Stimulated activated CD8-positive, alpha-beta memory T cell treated with anti-CD3 and anti-CD28 coated beads, Interleukin-2, amount 100 ng/mL, for 1 hour (primary cell): ENCODE results near the gene PTGFR.

Experiments used
- DNase-seq, 2 donors: peaks; one replicate each; pipeline ENCODE4 v3.0.0-alpha.2; 2020; ENCODE audit warnings: low read depth in 2 of 2

PTGFR gene

DNA sequence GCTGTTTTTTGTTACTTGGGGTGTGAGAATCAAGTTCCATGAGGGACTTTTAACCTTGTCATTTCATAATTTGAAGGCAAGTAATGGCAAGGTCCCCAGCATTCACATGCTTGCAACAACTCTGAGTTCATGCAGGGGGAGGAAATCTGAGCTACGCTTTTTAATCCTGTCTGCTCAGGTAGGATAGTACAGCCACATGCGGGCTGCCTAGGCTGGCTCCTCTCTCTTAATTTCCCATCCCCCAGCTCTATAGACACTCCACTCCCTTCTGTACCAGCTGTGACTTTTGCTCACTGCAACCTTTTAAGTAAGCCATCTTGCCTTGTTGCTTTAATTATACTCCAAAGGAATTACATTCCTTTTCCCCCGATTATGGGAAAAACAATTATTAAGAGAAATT is 30.1 kb downstream of the PTGFR start:
- DNase-seq = no peak

DNA sequence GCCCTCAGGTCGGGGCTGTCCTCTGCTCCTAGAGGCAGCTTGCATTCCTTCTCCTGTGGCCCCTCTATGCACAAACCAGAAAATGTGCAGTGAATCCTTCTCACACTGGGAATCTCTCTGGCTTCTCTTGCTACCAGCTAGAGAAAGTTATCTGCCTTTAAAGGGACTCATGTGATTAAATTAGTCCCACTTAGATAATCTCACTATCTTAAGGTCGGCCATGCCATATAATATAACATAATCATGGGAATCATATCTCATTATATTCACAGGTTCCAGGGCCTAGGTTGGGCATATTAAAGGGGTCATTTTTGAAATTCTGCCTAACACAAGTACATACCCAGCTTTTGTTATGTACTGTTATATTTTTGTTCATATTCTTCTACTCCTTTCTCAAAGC is 31.4 kb downstream of the PTGFR start:
- DNase-seq = no peak

DNA sequence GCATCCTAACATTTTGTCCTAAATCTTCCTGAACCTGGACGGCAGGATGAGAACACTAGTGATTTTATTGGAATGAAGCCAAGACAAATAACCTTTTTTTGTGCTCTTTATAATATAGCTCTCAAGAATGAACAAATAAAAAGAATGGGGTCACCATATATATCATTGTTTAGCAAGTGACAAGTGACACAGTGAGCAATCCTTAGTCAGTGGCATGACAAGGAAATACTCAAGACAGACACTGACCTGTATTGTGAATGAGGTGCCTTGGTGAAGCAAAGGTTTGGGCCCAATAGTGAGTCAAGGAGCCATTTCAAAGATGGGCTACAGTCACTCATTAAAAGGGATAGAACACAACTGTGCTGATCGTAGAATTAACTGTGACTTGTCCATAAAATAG is 35.7 kb downstream of the PTGFR start:
- DNase-seq = no peak

- no peak for DNase-seq
Measured at GRCh38 chr1:78527706-78528105, 36.9 kb downstream of the PTGFR start.

- no peak for DNase-seq
Measured at GRCh38 chr1:78533527-78533926, 42.8 kb downstream of the PTGFR start.

- no peak for DNase-seq
Measured at GRCh38 chr1:78535286-78535685, 44.5 kb downstream of the PTGFR start.

- no peak for DNase-seq
Measured at GRCh38 chr1:78536427-78536826, 45.7 kb downstream of the PTGFR start.

- no peak for DNase-seq
Measured at GRCh38 chr1:78540048-78540447, 49.3 kb downstream of the PTGFR start.

DNA sequence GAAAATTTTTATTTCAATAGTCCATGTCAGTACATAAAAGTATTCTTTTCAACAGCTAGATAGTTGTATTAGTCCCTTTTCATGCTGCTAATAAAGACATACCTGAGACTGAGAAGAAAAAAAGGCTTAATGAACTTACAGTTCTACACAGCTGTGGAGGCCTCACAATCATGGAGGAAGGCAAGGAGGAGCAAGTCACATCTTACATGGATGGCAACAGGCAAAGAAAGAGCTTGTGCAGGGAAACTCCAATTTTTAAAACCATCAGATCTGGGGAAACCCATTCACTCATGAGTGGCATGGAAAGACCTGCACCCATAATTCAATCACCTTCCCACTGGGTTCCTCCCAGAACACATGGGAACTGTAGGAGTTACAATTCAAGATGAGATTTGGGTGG is 50.7 kb downstream of the PTGFR start:
- no peak for DNase-seq

DNA sequence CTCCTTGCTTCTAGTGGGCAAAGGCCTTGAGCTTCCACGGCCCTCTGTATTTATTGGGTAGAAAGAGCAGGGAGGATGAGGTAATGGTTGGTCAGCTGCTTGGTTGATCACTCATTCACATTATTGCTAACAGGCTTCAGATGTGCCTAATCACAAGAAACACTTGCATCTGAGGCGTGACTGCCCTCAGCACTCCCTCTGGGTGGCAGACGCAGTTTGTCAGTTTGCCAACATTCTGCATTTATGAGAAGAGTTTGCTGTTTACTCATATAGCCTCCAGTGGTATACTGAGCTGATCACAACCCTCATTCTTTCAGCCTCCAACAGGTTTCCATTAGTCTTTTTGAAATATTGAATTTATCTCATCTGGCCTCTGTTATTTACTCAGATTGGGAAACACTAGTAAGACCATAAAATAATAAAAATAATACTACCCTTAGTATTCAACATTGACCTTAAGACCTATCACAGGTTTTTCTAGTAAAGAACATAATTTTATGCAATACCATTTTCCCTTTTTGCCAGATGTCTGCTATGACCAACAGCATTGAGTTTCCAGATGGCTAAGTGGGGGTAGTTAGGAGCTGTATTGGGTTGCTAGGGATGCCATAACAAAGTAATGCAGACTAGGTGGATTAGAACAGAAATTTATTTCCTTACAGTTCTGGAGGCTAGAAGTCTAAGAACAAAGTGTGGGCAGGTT is 53.3 kb downstream of the PTGFR start:
- no peak for DNase-seq

GRCh38 chr1:78547081-78547480 is 56.3 kb downstream of the PTGFR start:
- no peak for DNase-seq

- DNase-seq = no peak
Measured at GRCh38 chr1:78549331-78549730, 58.6 kb downstream of the PTGFR start.

DNA sequence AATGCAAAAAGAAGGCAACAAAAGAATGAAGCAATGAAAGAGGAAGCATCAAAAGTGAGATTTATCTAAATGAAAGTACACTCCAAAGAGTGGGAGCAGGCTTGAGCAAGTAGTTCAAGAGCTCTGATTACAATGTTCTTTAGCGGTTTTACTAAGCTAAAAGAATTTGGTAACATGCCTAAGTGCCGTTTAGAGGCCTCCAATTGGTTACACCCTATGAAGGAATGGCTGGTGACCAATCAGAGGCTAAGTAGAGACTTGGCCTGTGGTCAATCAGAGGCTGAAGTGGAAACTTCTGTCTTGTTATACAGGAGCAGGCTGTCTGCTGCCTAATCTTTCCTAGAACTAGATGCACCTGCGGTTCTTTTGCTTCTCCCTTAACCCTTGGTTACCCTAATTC is 59.1 kb downstream of the PTGFR start:
- no peak for DNase-seq

DNA sequence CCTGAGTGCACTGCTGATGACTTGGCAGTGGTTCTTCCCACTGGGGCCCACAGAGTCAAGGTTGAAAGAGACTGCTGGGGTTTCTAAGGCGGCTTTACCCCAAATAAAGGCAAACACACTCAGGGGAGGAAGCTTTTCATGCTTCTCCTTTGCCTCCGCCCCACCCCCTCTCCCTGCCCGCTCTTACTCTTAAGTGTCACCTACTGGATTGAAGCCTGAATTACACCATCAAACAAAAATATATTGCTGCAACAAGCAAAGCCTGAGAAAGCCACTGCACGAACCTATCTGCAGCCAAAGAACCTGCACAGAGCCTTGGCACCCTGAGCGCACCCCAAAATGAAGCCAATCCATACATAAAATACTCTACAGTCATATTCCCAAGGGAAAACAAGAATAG is 63.1 kb downstream of the PTGFR start:
- DNase-seq = no peak

DNA sequence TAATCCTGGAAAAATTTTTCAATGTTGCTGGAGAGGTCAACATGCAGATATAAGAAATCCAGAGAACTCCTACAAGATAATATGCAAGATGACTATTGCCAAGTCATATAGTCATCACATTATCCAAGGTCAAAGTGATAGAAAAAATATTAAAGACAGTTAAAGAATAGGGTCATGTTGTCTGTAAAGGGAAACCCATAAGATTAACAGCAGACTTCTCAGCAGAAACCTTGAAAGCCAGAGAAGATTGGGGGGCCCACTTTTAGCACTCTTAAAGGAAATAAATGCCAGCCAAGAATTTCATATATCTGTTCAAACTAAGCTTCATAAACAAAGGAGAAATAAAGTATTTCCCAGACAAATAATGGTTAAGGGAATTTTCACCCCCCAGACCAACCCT is 64.1 kb downstream of the PTGFR start:
- no peak for DNase-seq

DNA sequence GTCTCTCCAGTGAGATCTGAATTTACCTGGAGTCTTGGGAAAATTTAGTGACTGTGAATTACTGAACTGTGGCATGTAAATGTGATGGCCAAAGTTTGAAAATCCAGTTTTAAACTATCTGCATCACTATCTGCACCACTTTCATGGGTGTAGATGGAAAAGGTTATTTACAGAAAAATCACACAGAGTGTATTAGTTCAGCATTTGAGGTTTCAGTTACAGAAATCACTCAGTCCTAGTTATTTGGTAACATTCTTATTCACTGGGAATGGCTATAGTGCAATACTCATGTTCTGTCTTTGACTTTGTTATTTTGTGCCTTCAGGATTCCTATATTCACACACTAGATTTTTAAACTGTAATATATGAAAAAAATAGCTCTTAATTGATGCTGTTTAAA is 68.9 kb downstream of the PTGFR start:
- no peak for DNase-seq

DNA sequence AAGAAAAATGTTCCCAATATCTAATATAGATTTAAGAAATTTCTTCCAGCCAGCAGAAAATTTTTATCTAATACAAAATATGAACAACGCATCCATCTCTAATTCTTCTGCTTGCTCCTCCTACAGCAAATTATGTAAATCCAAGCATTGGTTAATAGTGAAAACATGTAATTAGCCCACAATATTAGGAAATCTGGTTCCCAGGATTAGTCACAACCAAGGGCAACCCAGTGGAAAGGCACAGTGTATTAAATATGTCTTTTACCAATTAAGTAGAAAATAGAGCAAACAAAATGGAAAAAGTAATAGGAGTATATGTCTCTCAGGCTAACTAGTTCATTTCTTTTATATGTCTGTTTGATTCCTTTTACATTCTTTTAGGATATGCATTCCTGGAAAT is 70.0 kb downstream of the PTGFR start:
- no peak for DNase-seq

- no peak for DNase-seq
Measured at GRCh38 chr1:78561856-78562255, 71.1 kb downstream of the PTGFR start.

GRCh38 chr1:78565393-78565792 is 74.6 kb downstream of the PTGFR start:
- no peak for DNase-seq

DNA sequence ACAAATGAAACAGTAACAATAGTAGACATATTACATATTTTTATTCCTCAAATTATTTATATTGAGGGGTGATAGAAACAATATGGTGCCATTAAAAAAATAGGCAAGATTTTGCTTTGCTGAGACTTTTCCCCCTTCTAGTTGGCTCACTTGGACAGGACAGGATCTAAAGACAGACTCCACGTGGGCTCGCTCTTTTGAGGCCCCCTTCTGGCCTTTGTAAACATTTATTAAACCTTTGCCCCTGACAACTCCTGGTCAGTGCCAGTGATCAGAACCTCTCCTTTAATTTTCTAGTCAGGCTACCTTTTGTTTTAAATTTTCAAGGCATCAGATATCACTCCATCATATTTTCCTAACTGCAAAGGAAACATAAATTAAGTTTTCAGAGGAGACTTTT is 79.8 kb downstream of the PTGFR start:
- DNase-seq = no peak

DNA sequence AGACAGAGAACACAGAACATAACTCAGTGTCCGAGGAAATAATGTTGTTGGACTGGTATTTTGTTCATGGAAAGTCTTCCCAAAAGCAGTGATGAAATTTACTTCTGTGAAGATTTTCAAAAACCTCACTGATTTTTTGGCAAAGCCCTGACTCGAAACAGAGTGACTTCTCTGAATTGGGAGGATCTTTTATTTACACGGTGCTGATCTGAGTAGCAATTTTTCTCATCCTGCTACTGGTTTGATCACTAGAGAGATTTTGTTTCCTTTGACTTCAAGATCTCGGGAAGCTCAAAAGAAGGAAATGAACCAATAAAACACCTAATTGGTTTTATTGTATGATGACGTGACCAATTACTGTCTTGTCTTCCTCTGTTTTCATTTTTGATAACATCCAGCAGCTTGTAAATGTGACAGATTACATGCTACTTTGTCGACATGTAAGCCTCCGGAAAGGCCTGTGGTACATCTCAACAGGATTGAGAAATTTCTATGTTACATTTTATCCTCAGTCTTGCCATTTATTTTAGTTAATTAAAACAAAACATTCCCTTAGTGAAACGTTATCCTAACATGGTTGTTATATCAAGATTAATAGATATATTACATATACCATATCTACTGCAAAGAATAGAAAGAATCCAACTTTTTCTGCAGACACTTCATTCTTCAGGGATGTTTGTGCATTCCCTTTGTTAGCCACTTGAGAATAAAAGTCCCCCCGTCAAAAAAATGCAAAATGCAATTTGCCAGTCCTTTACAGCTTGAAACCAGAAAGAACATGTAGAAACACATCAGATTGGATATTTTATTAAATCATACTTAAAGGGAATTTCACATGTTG is 86.7 kb downstream of the PTGFR start:
- no peak for DNase-seq

GRCh38 chr1:78586572-78586971 is 95.8 kb downstream of the PTGFR start:
- no peak for DNase-seq

DNA sequence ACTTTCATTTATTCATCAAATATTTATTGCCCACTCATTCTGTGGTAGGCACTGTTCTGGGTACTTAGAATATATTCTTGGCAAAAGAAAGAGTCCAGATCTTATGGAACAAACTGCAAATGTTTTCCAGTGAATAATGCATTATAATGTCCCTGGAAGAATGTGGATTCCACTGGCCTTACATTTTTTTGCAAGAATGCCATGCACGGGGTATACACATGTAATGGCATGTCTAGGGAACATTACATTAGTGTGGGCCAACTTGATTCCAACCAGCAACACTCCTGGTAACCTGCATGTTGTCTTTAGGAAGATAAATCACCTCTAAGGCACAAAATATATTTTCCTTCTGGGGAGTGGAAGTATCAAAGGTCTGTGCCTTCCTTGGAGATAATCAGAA is 96.4 kb downstream of the PTGFR start:
- DNase-seq = no peak
